GM12872 (cell line): ENCODE measurements around the gene NFKB1.

ENCODE experiments used
- TF ChIP-seq, protein P1 (sequence below): IDR thresholded peaks from 3 replicates; pipeline ENCODE4 v1.5.1; 2011; ENCODE audit warnings: low read depth, mild to moderate bottlenecking, low read length, moderate library complexity; ENCODE audit not compliant: insufficient read depth

The NFKB1 gene

DNA sequence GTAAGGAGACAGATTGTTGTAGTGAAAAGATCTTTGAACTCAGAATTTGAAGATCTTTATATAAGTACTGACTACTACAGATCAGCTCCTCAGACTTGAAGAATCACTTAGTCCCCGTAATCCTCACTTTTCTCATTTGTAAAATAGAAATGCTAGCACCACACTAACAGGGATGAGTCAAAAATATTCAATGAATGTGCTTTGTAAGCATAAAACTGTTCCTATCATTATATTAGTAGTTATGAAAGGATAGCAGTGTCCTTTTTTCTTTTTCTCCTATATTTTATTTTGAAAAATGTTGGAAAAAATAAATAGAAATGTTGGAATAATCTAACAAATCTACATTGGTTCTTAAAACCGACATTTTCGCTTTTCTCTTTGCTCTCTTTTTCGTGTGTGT, 25.4 kb downstream of the NFKB1 start:
- TF ChIP-seq, protein P1, sequence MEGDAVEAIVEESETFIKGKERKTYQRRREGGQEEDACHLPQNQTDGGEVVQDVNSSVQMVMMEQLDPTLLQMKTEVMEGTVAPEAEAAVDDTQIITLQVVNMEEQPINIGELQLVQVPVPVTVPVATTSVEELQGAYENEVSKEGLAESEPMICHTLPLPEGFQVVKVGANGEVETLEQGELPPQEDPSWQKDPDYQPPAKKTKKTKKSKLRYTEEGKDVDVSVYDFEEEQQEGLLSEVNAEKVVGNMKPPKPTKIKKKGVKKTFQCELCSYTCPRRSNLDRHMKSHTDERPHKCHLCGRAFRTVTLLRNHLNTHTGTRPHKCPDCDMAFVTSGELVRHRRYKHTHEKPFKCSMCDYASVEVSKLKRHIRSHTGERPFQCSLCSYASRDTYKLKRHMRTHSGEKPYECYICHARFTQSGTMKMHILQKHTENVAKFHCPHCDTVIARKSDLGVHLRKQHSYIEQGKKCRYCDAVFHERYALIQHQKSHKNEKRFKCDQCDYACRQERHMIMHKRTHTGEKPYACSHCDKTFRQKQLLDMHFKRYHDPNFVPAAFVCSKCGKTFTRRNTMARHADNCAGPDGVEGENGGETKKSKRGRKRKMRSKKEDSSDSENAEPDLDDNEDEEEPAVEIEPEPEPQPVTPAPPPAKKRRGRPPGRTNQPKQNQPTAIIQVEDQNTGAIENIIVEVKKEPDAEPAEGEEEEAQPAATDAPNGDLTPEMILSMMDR: no peak

DNA sequence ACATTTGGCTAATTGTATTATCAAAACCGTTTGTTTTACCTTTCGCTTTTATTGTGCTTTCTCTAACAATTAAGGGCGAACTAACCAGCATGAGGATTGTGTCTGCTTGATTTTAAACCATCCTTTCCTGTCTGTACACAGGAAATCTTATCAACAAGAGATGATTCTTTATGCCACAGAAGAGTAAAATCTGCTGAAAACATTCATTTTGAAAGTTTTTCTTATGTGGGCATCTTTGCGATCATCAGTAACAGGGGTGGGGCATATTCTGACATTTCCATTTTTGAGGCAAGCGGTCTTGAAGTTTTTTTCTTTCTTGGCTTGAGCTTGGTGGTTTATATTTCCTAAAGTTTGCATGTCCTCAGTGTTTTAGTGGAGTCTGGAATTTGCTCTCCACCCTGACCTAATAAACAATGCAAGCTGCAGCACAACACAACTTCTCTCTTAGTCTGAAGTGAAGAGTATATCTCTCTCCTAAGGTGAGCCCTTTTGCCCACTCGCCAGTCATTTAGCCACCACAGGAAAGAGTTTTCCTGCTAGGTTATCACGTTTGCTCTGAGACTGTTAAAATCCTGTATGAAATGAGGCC, 26.6 kb downstream of the NFKB1 start:
- TF ChIP-seq, protein P1: no peak

DNA sequence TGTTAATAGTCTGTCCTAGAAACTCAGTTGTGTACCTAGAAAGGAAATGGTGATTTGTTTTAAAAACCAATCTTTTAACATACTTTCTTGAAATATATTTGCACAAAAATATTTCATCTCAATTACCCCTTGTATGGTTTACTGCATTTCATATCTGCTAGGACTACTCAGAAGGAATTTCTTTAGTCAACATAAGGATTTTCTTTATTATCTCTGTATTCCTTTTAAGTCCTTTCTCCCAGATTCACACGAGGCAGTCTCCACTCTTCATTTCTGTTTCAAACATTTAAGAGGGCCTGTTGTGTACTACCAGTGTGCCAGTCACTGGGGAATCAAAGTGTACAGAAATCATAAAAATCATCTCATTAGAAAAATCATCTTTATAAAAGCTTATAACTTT, 28.8 kb downstream of the NFKB1 start:
- TF ChIP-seq, protein P1: no peak

DNA sequence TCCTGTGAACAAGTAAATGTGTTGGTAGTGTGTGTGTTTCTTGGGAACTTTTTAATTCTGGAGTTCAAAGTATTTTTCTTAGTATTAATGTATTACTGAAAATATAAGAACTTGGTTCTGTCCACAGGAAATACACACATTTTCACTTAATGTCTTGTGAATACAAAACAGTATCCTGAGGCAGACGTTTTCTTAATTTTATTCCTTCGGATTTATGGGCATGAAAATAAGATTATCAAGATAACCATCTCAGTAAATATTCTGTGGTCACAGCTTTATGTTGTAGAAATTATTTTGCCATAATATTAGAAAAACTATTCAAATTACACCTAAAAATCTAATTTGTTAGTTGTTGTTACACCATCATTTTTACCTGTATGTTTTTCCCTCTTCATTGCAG, 29.8 kb downstream of the NFKB1 start:
- TF ChIP-seq, protein P1: no peak

DNA sequence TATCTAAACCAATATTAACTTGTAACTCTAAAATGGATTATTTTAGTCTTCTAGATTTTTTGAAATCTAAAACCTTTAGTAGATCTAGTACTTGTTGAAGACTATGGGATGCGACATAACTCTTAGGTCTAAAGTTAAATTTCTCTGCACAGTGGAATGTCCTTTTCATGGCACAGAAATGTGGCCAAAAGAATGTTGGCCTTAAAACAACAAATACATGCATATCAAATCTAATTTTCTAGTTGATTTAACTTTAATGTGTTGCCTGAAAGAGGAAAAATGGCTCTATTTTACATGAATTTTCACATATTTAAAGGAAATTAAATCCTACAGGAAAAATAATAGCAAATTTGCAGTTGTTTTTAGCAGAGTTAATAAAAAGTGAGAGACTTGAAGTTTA, 30.3 kb downstream of the NFKB1 start:
- TF ChIP-seq, protein P1: no peak

DNA sequence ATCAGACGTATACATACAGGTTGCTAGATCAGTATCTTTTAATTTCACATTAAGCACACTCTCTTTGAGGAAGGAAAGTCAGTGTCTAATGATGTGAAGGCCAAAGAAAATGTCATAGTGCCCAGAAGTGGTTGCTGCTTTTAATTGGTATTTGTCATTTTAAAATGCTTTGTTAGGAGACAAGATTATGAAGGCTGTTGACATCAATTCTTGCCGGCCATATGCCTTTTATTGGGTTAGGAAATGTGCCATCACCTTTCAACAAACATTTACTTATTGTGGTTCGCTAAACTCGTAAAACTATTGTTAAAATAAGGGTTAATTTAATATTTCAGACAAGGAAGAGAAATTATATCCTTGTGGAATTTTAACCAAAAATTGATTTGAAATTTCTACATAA, 32.2 kb downstream of the NFKB1 start:
- TF ChIP-seq, protein P1: no peak

DNA sequence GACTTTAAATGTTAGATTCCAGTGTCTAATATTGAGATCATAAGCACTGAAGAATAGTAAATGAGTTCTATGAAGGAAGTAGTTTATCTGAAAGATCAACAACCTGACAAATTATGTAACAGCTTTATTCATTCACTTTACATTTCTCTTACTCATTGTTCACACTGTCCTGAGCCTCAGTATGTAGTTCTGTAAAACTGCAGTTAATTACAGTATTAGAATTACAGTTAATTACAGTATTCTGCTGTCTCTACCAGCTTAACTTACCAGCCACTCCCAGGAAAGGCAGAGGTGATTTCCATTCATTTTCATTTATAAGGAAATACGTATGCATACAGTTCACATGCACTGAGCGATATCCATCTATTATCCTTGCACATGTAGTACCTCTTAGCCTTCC, 32.7 kb downstream of the NFKB1 start:
- TF ChIP-seq, protein P1: no peak
